ENCODE measurements around the gene RCC2.

The RCC2 gene

DNA sequence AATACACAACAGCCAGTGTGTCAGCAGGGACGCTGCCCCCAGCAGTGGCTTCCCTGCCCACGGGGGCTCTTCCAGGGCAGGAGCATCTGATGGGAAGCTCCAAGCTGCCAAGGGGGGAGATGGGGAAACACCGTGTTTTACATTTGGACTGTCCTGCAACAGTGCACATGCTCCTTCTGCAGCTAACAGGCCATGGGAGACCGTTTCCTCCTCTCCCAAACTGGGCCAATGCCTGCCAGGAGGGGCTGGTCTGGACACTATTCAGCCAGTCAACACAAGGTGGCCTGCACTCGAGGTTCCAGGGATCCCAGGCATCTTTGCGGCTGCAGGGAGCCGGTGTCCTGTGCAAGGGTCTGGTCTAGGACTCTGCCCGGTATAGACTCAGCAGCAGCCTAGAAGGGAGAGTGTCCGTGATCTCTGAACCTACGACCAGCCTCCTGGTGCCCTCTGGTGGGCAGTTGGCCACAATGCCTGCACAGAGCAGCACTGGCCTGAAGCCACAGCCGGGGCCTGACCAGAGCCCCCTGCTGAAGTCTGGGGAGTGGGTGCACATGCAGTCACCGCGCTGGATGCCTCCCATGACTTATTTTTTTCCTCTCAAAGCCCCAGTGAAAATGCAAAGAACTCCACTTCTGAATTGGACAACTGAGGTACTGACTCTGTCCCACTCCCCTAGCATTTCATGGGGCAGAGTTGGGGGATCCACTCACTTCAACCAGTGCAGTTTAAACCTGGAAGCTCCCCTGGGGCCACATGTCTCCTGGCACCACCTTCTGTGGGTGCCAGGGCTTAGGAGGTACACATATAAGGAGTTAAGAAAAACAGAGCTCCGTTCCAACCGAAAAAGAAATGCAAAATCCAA lies 33.3 kb downstream of the RCC2 start:
- peak; percentile 61 for DNase-seq (ENCODE audit: low read depth)
- no peak overlapping the region for H3K4me3 ChIP-seq (ENCODE audit: low read depth, low read length)
- TF ChIP-seq, protein P1, sequence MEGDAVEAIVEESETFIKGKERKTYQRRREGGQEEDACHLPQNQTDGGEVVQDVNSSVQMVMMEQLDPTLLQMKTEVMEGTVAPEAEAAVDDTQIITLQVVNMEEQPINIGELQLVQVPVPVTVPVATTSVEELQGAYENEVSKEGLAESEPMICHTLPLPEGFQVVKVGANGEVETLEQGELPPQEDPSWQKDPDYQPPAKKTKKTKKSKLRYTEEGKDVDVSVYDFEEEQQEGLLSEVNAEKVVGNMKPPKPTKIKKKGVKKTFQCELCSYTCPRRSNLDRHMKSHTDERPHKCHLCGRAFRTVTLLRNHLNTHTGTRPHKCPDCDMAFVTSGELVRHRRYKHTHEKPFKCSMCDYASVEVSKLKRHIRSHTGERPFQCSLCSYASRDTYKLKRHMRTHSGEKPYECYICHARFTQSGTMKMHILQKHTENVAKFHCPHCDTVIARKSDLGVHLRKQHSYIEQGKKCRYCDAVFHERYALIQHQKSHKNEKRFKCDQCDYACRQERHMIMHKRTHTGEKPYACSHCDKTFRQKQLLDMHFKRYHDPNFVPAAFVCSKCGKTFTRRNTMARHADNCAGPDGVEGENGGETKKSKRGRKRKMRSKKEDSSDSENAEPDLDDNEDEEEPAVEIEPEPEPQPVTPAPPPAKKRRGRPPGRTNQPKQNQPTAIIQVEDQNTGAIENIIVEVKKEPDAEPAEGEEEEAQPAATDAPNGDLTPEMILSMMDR (IDR thresholded peaks at IDR 0.05; ENCODE audit: insufficient read depth, low read depth, low read length, missing control alignments) = peak; percentile 80

DNA sequence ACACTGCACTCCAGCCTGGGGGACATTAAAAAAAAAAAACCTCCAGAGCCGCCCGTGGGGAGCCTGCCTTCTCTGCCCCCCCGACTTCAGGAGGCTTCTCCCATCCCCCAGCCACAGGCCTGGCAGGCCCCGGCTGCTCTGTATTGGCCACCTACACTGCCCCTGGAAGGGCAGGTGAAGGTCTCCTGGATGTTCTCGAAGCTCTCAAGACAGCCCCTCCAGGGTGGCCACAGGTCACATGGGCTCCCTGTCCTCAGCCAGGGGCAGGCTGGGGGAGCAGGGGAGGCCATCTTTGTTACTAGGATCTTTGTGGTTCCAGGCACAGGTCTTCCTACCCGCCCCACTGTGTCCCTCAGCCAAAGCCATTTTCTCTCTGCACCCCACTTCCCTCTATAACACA lies 34.7 kb downstream of the RCC2 start:
- TF ChIP-seq, protein P1 (IDR thresholded peaks at IDR 0.05; ENCODE audit: insufficient read depth, low read depth, low read length, missing control alignments) = no peak
- no peak for DNase-seq (ENCODE audit: low read depth)
- no peak overlapping the region for H3K4me3 ChIP-seq (ENCODE audit: low read depth, low read length)

DNA sequence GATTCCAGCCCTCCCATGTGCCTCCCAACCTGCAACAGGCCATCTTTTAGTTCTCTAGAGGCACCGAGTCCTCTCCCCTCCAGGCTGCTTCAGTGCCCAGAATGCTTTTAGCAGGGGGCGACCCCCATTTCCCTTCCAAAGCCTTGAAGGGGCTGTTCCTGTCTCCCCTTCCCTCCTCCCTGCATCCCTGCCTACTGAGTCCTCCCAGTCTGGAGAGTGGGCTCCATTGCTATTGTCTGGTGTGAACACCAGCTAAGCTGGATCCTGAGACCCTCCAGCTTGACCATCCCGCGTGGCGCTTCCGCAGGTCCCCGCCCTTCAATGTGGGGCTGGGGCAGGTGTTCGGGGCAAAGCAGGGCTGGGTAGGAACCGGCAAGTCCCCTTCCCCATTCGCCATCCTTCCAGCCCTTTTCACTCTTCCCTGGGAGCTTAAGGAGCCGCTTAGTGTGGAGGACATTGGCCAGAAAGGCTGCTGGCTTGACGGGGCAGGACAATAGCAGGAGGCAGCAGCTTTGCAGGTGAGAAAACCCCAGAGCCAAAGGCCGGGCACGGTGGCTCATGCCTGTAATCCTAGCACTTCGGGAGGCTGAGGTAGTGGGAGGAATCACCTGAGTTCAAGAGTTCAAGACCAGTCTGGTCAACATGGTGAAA lies 35.3 kb downstream of the RCC2 start:
- no peak for DNase-seq (ENCODE audit: low read depth)
- TF ChIP-seq, protein P1 (IDR thresholded peaks at IDR 0.05; ENCODE audit: insufficient read depth, low read depth, low read length, missing control alignments) = no peak
- H3K4me3 ChIP-seq (ENCODE audit: low read depth, low read length) = no peak overlapping the region

DNA sequence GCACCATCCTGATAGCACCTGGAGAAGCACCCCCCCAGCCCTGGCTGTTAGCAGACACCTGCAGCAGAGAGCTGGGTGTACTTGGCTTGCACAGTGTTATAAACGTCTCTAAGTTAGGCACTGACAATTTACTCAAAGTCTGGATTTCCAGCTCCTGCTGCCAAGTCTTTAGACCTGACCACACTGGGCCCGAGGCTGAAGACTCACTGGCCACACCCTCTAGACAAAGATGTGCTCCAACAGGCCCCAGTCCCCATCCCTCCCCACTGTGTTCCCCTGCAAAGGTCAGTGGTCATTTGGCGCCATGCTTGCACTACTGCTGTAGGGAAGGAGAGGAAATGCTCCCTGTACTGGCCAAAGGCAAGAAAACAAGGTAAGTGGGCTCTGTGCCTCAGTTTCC lies 36.4 kb downstream of the RCC2 start:
- DNase-seq (ENCODE audit: low read depth) = no peak
- no peak overlapping the region for H3K4me3 ChIP-seq (ENCODE audit: low read depth, low read length)
- TF ChIP-seq, protein P1 (IDR thresholded peaks at IDR 0.05; ENCODE audit: insufficient read depth, low read depth, low read length, missing control alignments) = no peak

DNA sequence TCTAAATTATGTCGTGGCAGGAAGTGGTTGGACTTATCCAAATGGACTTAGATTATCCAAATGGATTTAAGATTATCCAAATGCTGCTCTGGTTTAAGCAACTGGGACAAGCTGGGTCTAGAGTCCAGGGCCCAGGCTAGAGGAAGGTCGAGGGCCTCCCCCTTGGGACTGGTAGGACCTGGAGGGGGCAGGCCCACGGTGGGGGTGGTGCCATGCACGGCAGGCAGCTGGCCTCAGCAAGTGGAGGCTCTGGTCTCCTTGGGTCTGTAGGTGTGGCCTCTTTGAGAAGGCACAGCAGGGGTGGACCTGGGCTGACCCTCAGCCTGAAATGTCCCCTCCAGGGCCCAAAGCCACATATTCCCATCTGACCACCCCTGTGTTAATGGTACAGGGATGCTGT lies 37.6 kb downstream of the RCC2 start:
- TF ChIP-seq, protein P1 (IDR thresholded peaks at IDR 0.05; ENCODE audit: insufficient read depth, low read depth, low read length, missing control alignments) = no peak
- no peak overlapping the region for H3K4me3 ChIP-seq (ENCODE audit: low read depth, low read length)
- DNase-seq (ENCODE audit: low read depth) = no peak

DNA sequence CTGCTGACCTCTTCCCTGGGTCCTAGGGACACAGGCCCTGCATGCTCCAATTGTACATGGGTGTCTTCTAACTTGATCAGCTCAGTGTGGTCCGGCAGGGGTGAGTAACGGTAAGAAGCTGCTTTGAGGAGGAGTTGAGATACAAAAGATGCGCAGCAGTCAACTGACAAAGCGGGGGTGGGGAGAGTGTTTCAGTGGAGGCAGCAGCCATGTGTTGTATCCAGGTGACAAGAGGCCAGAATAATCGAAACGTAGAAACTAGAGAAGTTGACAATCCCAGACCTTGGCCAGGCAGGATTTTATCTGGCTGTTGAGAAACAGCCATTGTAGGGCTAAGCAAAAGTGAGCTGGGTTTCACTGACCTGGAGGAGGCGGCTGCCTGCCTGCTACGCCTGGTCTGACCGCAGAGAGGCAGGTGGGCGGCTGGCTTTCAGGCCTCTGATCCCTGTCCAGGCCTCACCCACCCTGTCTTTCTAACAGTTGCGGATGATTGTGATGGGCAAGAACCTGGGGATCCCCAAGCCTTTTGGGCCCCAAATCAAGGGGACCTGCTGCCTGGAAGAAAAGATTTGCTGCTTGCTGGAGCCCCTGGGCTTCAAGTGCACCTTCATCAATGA lies 38.6 kb downstream of the RCC2 start:
- no peak for DNase-seq (ENCODE audit: low read depth)
- no peak overlapping the region for H3K4me3 ChIP-seq (ENCODE audit: low read depth, low read length)
- TF ChIP-seq, protein P1 (IDR thresholded peaks at IDR 0.05; ENCODE audit: insufficient read depth, low read depth, low read length, missing control alignments) = no peak
